Activated T-cell treated with anti-CD3 and anti-CD28 coated beads, Interleukin-2, amount 50 U/mL, for 24 hours (primary cell): ENCODE results near the gene ADORA2A.

Experiments used
- DNase-seq: peaks from one replicate; pipeline ENCODE4 v3.0.0-alpha.2; 2020
- H3K27ac Mint-ChIP-seq: 2 replicates; pipeline ENCODE4 v1.8.0; 2020; ENCODE audit warnings: mild to moderate bottlenecking, mixed read lengths
- H3K27me3 Mint-ChIP-seq: 2 replicates; pipeline ENCODE4 v1.8.0; 2020; ENCODE audit warnings: mixed read lengths
- H3K36me3 Mint-ChIP-seq: 2 replicates; pipeline ENCODE4 v1.8.0; 2020; ENCODE audit warnings: low read depth, mixed read lengths
- H3K4me1 Mint-ChIP-seq: 2 replicates; pipeline ENCODE4 v1.8.0; 2020; ENCODE audit warnings: low read depth, mixed read lengths
- H3K4me3 Mint-ChIP-seq: 2 replicates; pipeline ENCODE4 v1.8.0; 2020; ENCODE audit warnings: mild to moderate bottlenecking, moderate library complexity, mixed read lengths
- H3K9me3 Mint-ChIP-seq: 2 replicates; pipeline ENCODE4 v1.8.0; 2020; ENCODE audit warnings: mixed read lengths

The ADORA2A gene

DNA sequence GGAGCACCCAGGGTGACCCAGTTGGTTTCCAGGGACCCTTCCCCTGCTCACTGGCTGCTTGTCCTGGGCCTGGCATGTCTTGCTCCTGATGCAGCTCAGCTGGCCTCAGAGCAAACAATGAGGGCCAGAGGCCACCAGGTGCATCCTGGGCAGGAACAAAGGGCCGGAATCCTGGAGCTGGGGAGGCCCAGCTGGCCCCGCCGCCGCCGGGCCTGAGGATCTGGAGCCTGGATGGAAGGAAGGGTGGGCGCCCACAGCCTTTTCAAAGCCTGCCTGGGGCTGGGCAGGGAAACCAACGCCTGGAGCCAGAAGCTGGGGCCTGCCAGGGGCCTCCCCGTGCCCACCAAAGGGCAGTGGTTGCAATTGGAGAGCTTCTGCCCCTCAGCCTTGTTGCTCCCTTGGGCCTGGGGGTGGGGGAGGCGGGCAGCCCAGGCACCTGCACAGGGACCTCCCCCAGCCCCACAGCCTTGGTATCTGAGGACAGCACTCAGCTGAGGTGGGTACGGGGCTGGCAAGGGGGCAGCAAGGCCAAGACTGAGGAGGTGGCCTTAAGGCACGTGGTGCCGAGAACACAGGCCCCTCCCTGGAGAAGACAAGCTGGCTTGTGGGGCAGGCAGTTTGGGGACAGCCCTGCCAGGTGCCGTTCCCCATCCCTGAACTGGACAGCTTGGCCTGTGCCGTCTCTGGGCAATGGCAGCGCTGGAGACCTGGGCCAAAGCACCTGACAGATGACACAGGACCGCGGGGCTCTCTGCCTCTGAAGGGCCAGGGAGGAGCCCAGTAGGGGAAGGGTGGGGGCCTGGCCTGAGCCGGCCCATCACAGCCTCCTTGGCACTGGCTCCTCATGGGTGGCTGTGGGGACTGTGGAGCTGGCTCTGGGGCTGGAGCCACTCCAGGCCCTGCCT, 7.1 kb upstream of the ADORA2A start:
- Mint-ChIP-seq H3K27me3 (no peaks in the 10 kb centered on the region), H3K9me3 (no peaks in the 10 kb centered on the region), H3K27ac (no peak overlapping the region), H3K4me1 (peaks cover 12% of the 10 kb centered on the region), H3K4me3 (no peak overlapping the region), H3K36me3 (peaks cover 16% of the 10 kb centered on the region)
- DNase-seq: no peak

DNA sequence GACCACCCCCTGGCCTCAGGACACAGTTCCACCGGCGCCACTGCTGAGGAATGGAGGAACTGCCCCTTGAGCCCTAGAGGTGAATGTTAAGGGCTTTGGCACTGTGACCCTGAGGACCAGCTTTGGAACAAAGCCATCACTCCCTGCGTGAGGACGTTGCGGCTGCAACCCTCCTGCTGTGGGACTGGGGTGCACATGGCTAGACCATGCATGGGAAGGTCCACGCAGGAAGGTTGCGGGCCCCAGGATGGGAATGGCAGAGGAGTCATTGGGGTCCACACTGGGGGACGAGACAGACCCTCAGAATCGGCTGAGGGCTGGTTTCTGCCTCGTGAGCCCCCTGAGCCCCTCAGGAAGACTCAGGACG, 6.4 kb upstream of the ADORA2A start:
- no peak for DNase-seq
- no peaks in the 10 kb centered on the region for H3K9me3 Mint-ChIP-seq
- H3K27ac Mint-ChIP-seq: no peak overlapping the region
- H3K4me3 Mint-ChIP-seq: no peak overlapping the region
- H3K27me3 Mint-ChIP-seq: no peaks in the 10 kb centered on the region
- peaks cover 10% of the 10 kb centered on the region for H3K36me3 Mint-ChIP-seq
- peaks cover 18% of the 10 kb centered on the region for H3K4me1 Mint-ChIP-seq

DNA sequence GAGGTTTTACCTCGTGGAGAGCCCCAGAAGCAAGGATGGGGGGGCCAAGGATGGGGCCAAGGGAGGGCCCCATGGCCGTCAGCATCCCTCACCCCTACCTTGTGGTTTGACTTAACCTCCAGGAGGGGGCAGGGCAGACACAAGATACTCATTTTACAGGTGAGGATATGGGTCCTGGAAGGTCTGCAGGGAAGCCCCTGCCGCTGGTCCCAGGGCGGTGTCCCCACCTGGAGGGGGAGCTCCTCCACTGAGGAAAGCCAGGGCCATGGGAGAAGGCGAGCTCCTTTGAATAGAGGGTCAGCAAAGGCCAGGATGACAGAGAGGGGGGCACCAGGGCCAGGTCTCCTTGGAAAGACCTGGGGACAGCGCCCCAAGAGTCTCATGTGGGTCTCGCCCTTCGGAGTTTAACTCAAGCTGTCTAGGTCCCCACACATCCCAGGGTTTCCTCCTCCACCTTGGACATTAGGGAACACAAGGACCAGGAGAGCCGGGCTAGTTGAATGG, 5.9 kb upstream of the ADORA2A start:
- Mint-ChIP-seq H3K4me1 (peaks cover 23% of the 10 kb centered on the region), H3K27me3 (no peaks in the 10 kb centered on the region), H3K36me3 (peaks cover 5% of the 10 kb centered on the region), H3K4me3 (no peak overlapping the region), H3K27ac (no peak overlapping the region), H3K9me3 (no peaks in the 10 kb centered on the region)
- DNase-seq: no peak

DNA sequence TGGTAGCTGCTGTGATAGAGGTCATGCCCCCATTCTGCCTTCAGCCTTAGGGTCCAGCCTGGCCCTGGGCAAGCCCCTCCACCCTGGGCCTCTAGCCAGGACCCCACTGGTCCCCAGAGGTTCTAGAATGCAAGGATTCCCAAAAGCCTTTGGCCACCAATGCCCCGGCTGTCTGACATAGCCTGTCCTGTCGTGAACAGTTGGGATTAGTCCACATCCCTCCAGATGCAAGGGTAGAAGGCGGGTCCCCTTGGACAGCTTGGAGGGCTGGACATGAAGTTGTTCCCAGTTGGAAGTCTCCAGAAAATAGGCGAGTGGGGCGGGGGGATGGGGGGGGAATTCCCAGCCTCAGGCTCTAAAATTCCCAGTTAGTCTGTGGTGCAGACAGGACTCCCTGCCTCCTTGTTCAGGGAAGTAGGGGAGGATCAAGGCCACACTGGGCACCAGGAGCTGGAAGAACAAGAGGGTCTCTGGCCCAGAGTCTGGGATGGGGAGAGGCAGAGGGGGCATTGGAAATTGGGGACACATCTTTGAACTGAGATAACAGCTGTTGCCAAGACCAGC, 5.2 kb upstream of the ADORA2A start:
- Mint-ChIP-seq H3K4me1 (peaks cover 30% of the 10 kb centered on the region), H3K36me3 (peaks cover 2% of the 10 kb centered on the region)

DNA sequence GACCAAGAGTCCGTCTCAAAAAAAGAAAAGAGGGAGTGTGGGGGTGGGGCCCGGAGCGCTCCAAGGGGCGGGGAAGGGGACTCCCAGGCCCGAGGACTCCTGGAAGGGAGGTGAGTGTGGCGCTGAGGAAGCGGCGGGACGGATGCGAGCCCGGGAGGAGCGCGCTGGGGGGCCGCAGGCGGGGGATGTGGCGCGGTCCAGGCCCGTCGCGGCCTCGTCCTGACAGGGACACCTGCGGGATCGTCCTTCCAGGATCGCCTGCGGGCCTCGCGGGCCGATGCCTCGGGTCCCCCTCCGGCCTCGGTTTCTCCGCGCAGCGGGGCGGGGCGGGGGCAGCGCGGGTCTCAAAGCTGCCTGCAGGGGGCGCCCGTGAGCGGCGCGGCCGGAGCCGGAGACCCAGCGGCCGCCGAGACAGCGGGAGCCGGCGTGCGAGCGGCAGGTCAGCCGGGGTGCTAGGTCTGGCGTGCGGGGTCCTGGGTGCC, 3.8 kb upstream of the ADORA2A start:
- H3K27me3 Mint-ChIP-seq: no peaks in the 10 kb centered on the region
- H3K4me3 Mint-ChIP-seq: peak overlapping the region; percentile 86
- H3K4me1 Mint-ChIP-seq: peaks cover 39% of the 10 kb centered on the region
- peaks cover 11% of the 10 kb centered on the region for H3K36me3 Mint-ChIP-seq
- DNase-seq: peak; percentile 86
- H3K27ac Mint-ChIP-seq: peak overlapping the region; percentile 57
- no peaks in the 10 kb centered on the region for H3K9me3 Mint-ChIP-seq

More for the DNA sequence above, 5.2 kb upstream of the ADORA2A start:
- Mint-ChIP-seq H3K9me3 (no peaks in the 10 kb centered on the region), H3K27me3 (no peaks in the 10 kb centered on the region), H3K27ac (peak overlapping the region; percentile 52), H3K4me3 (peak overlapping the region; percentile 86)
- DNase-seq: no peak

DNA sequence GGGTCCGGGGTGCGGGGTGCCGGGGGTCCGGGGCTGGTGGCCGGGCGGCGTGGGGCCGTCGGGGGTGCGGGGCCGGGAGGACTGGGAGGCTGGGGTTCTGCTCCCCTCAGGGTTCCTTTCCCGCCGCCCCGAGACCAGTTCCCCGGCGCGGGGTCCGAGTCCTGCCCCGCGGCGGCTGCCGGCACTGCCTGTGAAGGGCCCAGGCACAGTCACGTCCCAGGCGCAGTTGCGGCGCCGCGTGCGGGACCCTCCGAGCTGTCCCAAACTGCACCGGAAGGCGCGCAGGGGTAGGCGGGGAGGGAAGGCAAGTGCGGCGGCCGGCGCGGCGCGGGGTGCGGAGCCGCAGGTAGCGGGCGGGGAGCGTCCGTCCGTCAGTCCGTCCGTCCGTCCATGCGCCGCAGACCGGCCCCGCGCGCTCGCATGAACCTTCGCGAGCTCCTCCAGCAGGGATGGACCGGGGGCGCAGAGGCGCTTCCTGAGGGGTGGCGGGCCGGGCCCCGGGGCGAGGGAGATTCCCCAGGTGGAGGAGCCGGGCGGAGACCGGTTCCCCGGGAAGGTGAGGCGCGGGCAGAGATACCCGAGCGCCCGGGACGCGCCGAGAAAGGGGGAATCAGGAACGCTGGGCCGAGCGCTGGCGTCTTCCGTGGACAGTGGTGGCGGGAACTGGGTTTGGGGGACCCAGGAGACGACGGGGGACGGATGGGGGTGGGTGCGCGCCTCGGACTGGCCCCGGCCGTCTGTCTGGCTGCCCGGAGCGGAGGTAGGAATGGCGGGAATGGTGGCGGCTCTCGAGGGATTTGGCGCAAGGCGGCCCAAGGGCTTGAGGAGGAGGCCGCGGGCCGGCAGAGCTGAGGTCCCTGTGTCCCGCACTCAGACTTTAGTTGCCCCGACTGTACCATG, 3.1 kb upstream of the ADORA2A start:
- peaks cover 45% of the 10 kb centered on the region for H3K4me1 Mint-ChIP-seq
- H3K27ac Mint-ChIP-seq: peak overlapping the region; percentile 86
- peaks cover 17% of the 10 kb centered on the region for H3K36me3 Mint-ChIP-seq
- DNase-seq: peak; percentile 78
- H3K27me3 Mint-ChIP-seq: no peaks in the 10 kb centered on the region
- peak overlapping the region; percentile 86 for H3K4me3 Mint-ChIP-seq
- no peaks in the 10 kb centered on the region for H3K9me3 Mint-ChIP-seq

DNA sequence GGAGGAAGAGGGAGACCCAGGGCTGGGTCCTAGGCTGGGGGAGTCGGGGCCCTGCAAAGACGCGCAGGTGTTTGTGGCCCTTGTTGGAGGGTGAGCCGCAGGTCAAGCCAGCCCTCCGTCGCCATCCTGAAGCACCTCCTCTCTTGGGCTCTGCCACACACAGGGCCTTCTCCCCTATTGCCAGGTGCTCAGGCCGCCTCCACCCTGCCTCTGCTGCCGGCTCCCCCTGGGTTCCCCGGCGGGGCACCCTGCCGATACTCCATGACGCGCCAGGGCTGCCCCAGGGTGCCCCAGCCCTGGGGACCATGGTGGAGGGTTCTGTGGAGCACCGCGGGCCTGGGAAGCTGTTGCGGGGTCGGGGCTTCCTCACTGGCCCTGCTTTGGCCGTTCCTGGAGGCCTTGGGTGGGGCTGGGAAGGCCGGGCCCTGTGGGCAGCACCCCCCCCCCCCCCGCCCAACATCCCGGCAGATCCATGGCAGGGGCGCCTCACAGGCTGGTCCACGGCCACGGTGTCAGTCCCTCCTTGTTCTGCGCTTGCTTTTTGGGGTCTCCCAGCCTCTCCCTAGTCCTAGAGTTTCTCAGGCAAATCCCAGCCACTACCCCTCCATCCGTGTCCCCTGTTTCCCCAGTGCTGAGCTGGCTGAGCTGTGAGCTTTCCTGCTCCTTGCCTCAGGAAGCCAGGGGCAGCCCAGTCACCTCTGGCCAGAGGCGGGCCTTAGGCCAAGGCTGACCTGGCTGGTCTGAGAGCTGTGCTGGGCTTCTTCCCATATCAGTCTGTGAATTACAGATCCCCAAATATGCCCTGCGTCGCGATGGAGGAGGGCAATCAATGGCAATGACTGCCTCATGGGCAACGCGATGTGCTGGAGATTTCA, 2.3 kb upstream of the ADORA2A start:
- peaks cover 20% of the 10 kb centered on the region for H3K36me3 Mint-ChIP-seq
- H3K9me3 Mint-ChIP-seq: no peaks in the 10 kb centered on the region
- H3K27ac Mint-ChIP-seq: peak overlapping the region; percentile 92
- no peaks in the 10 kb centered on the region for H3K27me3 Mint-ChIP-seq
- peaks cover 54% of the 10 kb centered on the region for H3K4me1 Mint-ChIP-seq
- H3K4me3 Mint-ChIP-seq: peak overlapping the region; percentile 86
- no peak for DNase-seq

DNA sequence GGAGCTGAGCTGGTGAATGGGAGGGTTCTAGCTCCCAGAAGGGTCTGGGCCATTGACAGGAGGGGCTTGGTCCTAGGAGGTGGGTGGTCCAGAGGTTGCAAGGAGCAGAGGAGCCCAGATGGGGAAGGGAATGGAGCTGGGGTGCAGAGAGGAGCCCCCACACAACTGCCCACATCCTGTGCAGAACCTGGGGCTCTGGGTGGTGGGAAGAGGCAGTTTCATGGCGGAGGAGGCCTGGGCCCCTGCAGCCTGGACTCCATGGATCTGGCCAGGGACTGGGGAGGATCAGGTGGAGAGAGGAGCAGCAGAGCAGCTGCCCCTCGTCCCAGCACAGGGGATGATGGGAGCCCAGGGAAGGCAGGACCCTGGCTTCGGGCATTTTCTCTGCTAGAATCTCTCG, 963 bp upstream of the ADORA2A start:
- peak overlapping the region; percentile 92 for H3K27ac Mint-ChIP-seq
- peaks cover 64% of the 10 kb centered on the region for H3K4me1 Mint-ChIP-seq
- peak overlapping the region; percentile 85 for H3K4me3 Mint-ChIP-seq
- peaks cover 24% of the 10 kb centered on the region for H3K36me3 Mint-ChIP-seq
- no peak for DNase-seq
- H3K27me3 Mint-ChIP-seq: no peaks in the 10 kb centered on the region
- H3K9me3 Mint-ChIP-seq: no peaks in the 10 kb centered on the region

DNA sequence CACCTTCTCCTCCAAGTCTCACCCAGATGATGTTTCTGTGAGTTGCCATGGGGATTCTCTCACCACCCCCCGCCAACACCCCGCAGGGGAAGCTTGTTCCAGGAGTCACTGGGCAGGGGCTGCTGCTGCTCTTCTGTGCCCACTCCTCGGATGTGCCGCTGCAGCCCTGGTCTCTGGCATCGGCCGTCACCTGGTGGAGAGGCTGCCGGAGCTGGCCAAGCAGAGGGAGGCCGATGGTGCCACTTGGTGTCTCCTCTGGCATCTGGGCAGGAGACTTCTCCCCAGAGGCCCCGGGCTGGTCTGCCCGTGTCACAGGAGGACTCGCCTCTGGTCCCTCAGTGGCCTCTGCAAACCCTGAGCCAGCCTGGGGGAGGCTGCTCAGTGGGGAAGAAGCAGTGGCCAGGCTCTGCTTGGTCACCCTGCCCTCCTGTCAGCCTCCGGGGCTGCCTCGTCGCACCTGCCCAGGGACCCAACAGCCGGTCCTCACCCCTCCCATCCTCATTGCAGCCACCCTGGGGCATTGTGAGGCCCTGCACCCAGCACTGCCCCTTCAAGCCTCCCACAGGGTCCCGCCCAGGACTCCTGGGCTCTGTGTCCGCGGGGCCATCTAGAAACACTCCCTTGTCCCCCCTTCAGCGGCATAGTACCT, 424 bp upstream of the ADORA2A start:
- Mint-ChIP-seq H3K36me3 (peaks cover 30% of the 10 kb centered on the region), H3K27ac (peak overlapping the region; percentile 92), H3K4me3 (peak overlapping the region; percentile 85), H3K27me3 (no peaks in the 10 kb centered on the region), H3K9me3 (no peaks in the 10 kb centered on the region), H3K4me1 (peaks cover 68% of the 10 kb centered on the region)
- no peak for DNase-seq

DNA sequence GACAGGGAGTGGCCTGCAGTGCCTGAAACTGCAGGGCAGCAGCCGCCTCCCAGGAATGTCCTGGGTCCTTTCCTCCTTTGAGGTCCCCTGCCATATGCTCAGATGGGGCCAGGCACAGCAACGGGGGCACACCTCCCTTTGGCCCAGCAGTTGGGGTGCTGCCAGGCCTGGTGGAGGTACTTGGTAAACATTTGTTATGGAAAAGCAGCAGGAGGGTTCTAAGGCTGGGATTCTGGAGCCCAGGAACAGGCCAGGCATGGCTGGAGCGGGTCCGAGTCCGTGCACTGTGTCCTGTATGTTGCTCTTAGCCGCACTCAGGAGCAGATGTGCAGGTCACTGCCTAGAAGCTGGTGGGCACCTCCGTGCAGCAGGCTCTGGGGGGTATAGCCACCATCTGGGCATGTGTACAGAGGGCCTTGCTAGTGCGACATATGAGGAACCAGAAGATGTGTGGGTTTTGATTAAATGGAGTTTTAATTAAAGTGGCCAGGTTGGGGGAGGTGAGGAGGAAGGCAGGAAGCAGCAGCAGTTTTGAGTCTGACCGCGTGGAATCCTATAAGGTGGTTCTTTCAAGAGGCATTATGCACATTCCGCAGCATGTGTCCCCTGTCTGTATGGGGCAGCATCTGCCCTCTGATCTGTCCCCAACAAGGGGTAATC, 1.5 kb downstream of the ADORA2A start:
- DNase-seq: no peak
- Mint-ChIP-seq H3K9me3 (no peaks in the 10 kb centered on the region), H3K36me3 (peaks cover 46% of the 10 kb centered on the region), H3K27me3 (no peaks in the 10 kb centered on the region), H3K27ac (peak overlapping the region; percentile 92), H3K4me1 (peaks cover 82% of the 10 kb centered on the region), H3K4me3 (peak overlapping the region; percentile 85)

DNA sequence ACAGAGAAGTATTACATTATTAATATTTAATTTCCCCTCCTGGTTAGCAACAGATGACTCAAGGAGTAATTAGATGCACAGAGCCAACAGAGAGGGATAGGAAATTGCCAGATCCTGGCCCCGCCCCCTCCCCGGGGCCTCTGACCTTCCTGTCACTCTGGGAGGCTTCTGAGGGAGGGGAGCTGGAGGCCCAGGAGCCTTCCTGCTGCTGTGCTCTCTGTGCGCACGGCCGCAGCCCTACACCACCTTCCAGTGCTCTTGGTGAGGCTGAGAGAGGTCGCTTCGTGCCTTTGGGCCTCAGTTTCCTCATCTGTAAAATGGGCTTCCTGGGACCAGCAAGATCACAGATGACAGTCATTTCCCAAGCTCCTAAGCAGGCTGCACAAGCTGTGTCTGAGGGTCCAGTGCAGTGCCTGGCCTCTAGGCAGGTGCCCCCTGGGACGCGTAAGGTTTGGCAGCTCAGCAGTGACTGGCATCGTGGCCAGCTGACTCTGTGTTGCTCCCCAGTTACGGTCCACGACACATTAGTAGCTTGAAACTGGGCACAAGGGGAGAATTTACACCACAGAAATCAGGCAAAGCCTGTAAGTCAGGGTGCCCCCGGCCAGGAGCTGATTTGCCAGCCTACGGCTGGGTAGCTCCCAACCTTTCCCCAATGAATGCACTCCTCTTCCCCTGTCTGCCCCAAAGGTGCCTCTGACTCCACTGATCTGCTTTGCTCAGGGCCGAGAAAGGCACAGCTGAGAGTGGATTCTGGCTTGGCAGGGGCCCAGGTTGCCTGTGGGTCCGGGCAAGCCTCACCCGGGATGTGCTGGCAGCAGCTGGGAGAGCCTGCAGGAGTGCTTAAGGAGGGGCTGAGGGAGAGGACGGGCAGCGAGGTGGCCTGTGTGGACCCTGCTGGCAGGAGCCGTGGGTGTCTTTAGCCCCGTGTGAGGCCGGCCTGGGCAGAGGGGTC, 2.3 kb downstream of the ADORA2A start:
- Mint-ChIP-seq H3K9me3 (no peaks in the 10 kb centered on the region), H3K4me1 (peaks cover 88% of the 10 kb centered on the region), H3K36me3 (peaks cover 53% of the 10 kb centered on the region), H3K27ac (peak overlapping the region; percentile 92), H3K4me3 (peak overlapping the region; percentile 85), H3K27me3 (no peaks in the 10 kb centered on the region)
- peak; percentile 78 for DNase-seq
